ENCODE data around the gene TTC34.

The TTC34 gene, protein sequence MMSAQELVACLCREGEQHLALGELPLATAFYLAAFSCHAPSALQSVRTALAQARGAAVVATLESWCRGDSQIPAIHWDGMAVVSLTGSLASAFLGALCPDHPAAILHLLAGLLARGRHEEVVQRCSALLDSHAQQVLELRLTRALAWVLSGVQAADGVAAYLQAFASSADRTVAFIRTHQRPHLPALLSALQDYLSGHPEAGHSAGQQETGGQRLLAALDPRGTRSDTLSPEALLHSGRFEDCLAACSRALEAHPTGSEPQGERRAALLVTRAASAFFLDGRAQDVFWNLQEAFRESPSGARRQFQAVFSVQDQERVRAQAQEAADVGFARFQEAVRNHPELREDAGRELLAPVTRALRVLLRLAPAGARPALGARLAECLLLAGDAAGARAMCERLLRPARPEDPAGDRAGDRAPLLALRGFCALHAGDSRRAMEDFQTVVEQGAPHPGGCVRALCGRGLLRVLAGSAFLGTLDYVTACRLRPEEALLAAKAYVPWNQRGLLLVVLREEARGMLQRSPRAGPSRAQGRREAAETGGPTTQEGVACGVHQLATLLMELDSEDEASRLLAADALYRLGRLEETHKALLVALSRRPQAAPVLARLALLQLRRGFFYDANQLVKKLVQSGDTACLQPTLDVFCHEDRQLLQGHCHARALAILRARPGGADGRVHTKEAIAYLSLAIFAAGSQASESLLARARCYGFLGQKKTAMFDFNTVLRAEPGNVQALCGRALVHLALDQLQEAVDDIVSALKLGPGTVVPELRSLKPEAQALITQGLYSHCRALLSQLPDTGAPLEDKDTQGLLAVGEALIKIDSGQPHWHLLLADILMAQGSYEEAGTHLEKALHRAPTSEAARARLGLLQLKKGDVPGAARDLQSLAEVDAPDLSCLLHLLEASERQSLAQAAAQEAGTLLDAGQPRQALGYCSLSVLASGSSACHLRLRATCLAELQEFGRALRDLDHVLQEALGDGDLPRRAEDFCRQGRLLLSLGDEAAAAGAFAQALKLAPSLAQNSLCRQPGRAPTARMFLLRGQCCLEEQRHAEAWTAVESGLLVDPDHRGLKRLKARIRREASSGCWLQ

DNA sequence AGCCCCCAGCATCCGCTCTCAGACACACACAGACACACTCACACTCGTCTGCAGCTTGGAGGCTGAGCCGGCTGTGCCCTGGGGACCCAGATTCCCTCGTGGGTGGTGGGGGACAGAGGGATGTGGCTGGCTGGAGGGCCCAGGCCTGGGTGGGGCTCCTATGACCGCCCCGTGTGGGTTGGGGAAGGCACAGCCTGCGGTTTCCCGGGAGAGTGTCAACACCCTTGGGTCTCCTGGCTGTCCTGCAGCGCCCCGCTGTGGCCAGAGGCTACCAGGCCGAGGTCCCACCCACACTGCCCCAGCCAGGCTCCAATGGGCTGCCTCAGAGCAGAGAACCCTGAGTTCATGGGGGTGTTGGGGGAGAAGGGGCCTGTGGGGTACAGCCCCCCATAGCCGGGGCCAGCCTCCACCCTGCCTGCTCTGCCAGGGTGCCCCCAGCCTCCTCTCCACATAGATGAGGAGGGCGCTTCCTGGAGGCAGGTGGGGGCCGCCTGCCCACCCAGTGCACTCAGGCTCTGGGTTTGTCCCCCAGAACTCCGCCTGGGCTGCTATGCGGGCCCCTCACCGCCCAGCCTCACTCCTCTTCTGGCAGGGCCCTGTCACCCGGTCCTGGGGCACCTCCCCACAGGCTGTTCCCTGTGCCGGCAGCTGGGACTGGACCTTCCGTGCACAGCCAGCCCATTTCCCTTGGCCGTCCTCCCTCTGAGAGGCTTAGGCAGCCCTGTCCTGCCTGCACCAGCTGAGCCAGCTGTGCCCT lies at the start of gene TTC34:
Gene TTC34, minus strand, starts transcription at position 159 of the 757 bp plus-strand sequence. CDS start 866 bp downstream, outside the sequence.
- Histone ChIP-seq H3K27ac (ENCODE audit: low read depth, low read length) (no peak within 1 kb of the TSS), H3K27me3 (ENCODE audit: insufficient read depth, low read length) (0 out of 2 replicates have a peak, but pooled peaks cover 1% of the 10 kb centered on the region), H3K79me2 (ENCODE audit: control insufficient read depth, insufficient read depth, low read length, unreplicated experiment) (no peaks in the 10 kb centered on the region), H3K4me1 (ENCODE audit: control insufficient read depth, insufficient read depth, low read length, unreplicated experiment) (no peaks in the 10 kb centered on the region), H3K4me3 (ENCODE audit: low read depth, low read length) (no peak within 1 kb of the TSS), H2AFZ (ENCODE audit: low read length, unreplicated experiment) (no peak within 1 kb of the TSS), H3K36me3 (ENCODE audit: insufficient read depth, low read length) (no peaks in the 10 kb centered on the region)

DNA sequence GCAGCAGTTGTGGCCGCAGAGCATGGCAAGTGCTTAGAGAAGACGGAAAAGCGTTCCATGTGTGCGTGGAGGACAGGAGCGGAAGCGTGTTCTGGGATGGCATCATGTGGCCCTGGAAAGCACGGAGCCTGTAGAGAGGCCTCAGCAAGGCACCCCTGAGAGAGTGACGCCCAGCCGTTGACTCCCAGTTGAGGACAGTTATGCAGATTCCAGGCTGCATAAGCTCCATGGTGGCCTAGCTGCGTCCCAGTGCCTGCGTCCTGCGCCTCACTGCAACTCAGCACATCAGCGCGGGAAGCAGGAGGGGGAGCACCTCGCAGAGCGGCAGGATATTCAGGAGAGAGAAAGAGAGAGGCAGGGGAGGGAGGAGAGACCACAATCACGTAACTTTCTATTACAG lies 49.0 kb upstream of the TTC34 start:
- H3K79me2 ChIP-seq (ENCODE audit: control insufficient read depth, insufficient read depth, low read length, unreplicated experiment), result no peaks in the 10 kb centered on the region
- H3K4me3 ChIP-seq (ENCODE audit: low read depth, low read length), result no peak overlapping the region
- H3K27me3 ChIP-seq (ENCODE audit: insufficient read depth, low read length), result peaks cover 6% of the 10 kb centered on the region; the same call in 1 of the 2 replicates
- H2AFZ ChIP-seq (ENCODE audit: low read length, unreplicated experiment), result no peak overlapping the region
- no peaks in the 10 kb centered on the region for H3K4me1 ChIP-seq (ENCODE audit: control insufficient read depth, insufficient read depth, low read length, unreplicated experiment)
- H3K27ac ChIP-seq (ENCODE audit: low read depth, low read length), result no peak overlapping the region
- no peaks in the 10 kb centered on the region for H3K36me3 ChIP-seq (ENCODE audit: insufficient read depth, low read length)

DNA sequence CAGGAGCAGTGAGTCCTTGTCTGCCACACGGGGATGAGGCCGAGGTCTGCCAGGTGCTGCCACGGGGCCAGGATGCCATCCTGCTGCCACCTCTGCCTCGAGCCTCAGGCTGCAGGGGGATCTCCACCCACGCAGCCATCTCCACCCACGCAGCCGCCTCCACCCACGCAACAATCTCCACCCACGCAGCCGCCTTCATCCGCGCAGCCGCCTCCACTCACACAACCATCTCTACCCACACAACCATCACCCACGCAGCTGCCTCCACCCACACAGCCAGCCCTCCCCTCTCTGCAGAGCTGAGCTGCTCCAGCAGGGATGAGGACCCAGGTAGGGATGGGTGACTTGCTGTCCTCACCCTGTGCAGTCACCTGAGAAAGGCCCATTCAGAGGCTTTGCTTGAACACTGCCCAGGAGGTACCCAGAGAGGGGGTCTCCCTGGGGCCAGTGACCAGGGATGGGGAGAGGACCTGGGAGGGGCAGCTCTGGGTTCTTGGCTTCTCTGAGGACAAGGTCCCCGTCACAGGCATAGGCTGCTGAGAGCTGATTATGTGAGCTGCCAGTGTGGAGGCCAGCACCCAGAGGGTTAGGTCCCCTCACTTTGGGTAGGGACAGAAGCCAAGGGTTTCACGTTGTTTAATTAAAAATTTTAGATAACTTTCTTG lies 46.6 kb upstream of the TTC34 start:
- Histone ChIP-seq H3K27ac (ENCODE audit: low read depth, low read length) (no peak overlapping the region), H2AFZ (ENCODE audit: low read length, unreplicated experiment) (no peak overlapping the region), H3K27me3 (ENCODE audit: insufficient read depth, low read length) (no peaks in the 10 kb centered on the region), H3K4me3 (ENCODE audit: low read depth, low read length) (no peak overlapping the region), H3K36me3 (ENCODE audit: insufficient read depth, low read length) (no peaks in the 10 kb centered on the region), H3K4me1 (ENCODE audit: control insufficient read depth, insufficient read depth, low read length, unreplicated experiment) (no peaks in the 10 kb centered on the region), H3K79me2 (ENCODE audit: control insufficient read depth, insufficient read depth, low read length, unreplicated experiment) (no peaks in the 10 kb centered on the region)

DNA sequence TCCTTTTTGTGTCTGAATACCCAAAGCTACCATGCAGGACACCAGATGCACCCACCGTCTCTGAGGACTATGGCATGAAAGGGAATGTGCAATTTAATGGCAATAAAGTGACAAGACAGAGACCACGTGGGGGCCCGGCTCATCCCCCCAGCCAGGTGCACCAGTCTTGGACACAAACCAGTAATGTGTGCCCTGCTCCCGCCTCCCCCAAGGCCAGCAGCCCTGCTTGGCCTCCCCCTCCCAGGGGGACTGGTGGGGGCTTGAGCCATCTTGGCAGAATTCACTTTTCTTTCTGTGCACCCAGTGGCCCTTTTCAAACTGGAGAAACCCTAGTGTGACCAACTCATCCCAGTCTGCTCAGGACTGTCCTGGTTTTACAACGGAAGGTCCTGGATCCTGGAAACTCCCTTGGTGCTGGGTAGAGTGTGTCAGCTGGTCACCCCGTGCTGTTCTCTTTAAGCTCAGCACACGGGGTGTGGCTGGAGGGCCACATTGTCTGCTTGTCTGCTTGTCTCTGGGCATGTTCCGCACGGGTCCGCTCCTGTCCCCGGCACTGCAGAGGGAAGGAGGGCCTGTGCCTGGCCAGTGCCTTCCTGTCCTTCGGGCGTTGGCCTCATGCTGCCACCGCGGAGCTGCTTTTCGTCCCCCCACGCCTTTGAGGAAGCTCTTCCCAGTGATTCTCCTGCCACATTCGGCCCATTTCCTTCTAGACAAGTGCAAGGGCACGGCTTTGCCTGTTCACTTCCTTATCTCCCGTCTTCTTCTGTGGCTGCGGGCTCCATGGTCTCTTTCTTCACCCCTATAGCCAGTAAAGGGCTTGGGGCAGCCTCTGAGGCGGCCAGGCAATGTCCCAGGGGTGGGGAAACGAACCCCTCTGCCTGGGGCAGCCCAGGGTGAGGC lies 45.8 kb upstream of the TTC34 start:
- no peaks in the 10 kb centered on the region for H3K27me3 ChIP-seq (ENCODE audit: insufficient read depth, low read length)
- no peaks in the 10 kb centered on the region for H3K36me3 ChIP-seq (ENCODE audit: insufficient read depth, low read length)
- no peak overlapping the region for H3K27ac ChIP-seq (ENCODE audit: low read depth, low read length)
- H3K79me2 ChIP-seq (ENCODE audit: control insufficient read depth, insufficient read depth, low read length, unreplicated experiment), result no peaks in the 10 kb centered on the region
- H3K4me3 ChIP-seq (ENCODE audit: low read depth, low read length), result no peak overlapping the region
- no peak overlapping the region for H2AFZ ChIP-seq (ENCODE audit: low read length, unreplicated experiment)
- no peaks in the 10 kb centered on the region for H3K4me1 ChIP-seq (ENCODE audit: control insufficient read depth, insufficient read depth, low read length, unreplicated experiment)

DNA sequence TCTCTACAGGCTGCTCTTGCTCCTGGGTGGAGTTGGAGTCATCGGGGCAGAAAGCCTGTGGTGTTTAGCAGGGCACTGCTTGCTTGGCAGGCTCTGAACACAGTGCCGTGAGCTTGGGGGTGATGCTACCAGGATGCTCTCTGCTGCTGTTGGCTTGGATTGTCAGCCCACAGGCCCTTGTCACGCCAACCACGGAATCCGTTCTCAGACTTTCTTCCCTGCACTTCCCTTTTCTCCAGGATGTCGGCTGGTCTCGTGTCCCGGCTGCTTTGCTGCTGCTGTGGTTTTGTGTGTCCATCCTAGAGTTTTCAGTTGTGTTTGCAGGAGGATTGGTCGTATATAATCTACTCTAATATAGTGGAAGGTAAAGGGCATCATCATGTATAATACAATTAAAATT lies 44.4 kb upstream of the TTC34 start:
- Histone ChIP-seq H2AFZ (ENCODE audit: low read length, unreplicated experiment) (no peak overlapping the region), H3K36me3 (ENCODE audit: insufficient read depth, low read length) (no peaks in the 10 kb centered on the region), H3K79me2 (ENCODE audit: control insufficient read depth, insufficient read depth, low read length, unreplicated experiment) (no peaks in the 10 kb centered on the region), H3K27me3 (ENCODE audit: insufficient read depth, low read length) (no peaks in the 10 kb centered on the region), H3K4me1 (ENCODE audit: control insufficient read depth, insufficient read depth, low read length, unreplicated experiment) (no peaks in the 10 kb centered on the region), H3K4me3 (ENCODE audit: low read depth, low read length) (no peak overlapping the region), H3K27ac (ENCODE audit: low read depth, low read length) (no peak overlapping the region)

DNA sequence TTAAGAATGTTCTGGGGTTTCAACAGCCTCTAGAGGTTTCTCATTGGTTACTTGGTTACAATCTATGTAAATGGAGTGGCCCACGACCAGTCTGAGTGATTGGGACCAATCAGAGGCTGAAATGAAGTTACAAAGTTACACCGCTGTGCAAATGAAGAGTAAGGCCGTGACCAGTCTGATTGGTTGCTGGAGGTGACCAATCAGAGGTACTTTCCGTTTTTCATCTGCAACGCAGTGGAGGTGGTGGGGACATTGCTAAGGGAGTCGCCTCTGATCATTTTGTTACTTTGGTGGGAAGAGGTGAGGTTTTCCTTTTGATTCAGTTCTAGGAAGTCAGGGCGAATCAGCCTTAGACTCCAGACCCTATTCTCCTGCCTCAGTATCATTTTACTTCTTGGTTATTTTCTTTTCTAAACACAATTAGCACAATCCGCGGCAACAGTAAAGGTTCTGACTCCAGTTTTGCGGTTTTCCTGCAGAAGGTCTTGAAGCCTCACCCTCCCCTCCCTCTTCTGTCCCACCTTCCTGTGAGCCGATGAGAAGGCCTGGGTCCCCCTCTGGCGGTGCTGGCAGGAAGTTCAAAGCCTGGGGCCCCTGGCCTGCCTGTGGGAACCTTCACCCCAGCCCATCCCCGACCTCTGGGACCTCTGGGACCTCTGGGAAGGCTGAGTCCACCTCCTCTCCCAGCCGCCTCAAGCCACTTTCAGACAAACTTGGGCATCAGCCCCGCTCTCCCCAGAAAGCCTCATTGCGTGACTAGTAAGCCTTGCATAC lies 38.7 kb upstream of the TTC34 start:
- Histone ChIP-seq H3K27ac (ENCODE audit: low read depth, low read length) (no peak overlapping the region), H3K27me3 (ENCODE audit: insufficient read depth, low read length) (0 out of 2 replicates have a peak, but pooled peaks cover 7% of the 10 kb centered on the region), H2AFZ (ENCODE audit: low read length, unreplicated experiment) (no peak overlapping the region), H3K79me2 (ENCODE audit: control insufficient read depth, insufficient read depth, low read length, unreplicated experiment) (no peaks in the 10 kb centered on the region), H3K4me3 (ENCODE audit: low read depth, low read length) (no peak overlapping the region), H3K4me1 (ENCODE audit: control insufficient read depth, insufficient read depth, low read length, unreplicated experiment) (no peaks in the 10 kb centered on the region), H3K36me3 (ENCODE audit: insufficient read depth, low read length) (no peaks in the 10 kb centered on the region)

DNA sequence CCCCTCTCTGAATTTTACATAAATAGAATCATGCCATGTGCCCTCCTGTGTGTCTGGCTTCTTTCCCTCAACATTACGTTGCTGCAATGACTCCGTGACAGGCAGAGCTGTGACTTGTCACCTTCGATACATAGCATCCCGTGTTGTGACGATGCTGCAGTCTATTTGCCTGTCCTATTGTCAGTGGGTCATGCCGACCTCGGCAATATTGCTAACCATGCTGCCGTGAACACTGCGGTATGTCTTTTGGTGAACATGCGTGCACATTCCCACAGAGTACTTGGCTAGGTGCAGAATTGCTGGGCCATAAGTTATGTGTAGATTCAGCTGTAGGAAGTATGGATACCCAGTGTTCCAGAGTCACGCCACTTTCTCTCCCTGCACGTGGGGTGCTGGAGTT lies 36.3 kb upstream of the TTC34 start:
- no peak overlapping the region for H3K27ac ChIP-seq (ENCODE audit: low read depth, low read length)
- no peaks in the 10 kb centered on the region for H3K79me2 ChIP-seq (ENCODE audit: control insufficient read depth, insufficient read depth, low read length, unreplicated experiment)
- H3K4me3 ChIP-seq (ENCODE audit: low read depth, low read length), result no peak overlapping the region
- H3K4me1 ChIP-seq (ENCODE audit: control insufficient read depth, insufficient read depth, low read length, unreplicated experiment), result no peaks in the 10 kb centered on the region
- 0 out of 2 replicates have a peak, but pooled peaks cover 7% of the 10 kb centered on the region for H3K27me3 ChIP-seq (ENCODE audit: insufficient read depth, low read length)
- H2AFZ ChIP-seq (ENCODE audit: low read length, unreplicated experiment), result no peak overlapping the region
- no peaks in the 10 kb centered on the region for H3K36me3 ChIP-seq (ENCODE audit: insufficient read depth, low read length)

DNA sequence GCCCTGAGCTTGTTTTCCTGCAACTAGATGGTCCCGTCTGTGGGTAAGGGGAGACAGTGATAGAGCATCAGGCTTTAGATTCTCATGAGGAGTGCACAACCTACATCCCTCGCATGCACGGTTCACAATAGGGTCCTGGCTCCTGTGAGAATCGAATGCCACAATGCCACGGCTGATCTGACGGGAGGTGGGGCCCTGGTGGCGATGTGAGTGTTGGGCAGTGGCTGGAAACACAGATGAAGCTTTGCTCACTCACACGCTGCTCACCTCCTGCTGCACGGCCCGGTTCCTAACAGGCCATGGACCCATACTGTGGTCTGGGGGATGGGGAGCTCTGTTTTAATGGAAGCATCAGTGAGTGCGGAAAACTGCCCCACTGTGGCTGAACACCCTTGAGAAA lies 35.8 kb upstream of the TTC34 start:
- Histone ChIP-seq H3K79me2 (ENCODE audit: control insufficient read depth, insufficient read depth, low read length, unreplicated experiment) (no peaks in the 10 kb centered on the region), H3K27ac (ENCODE audit: low read depth, low read length) (no peak overlapping the region), H3K4me1 (ENCODE audit: control insufficient read depth, insufficient read depth, low read length, unreplicated experiment) (no peaks in the 10 kb centered on the region), H3K27me3 (ENCODE audit: insufficient read depth, low read length) (0 out of 2 replicates have a peak, but pooled peaks cover 7% of the 10 kb centered on the region), H2AFZ (ENCODE audit: low read length, unreplicated experiment) (no peak overlapping the region), H3K4me3 (ENCODE audit: low read depth, low read length) (no peak overlapping the region), H3K36me3 (ENCODE audit: insufficient read depth, low read length) (no peaks in the 10 kb centered on the region)

All from ACC112 (cell line).